ENCODE results near the gene SVBP.

DNA sequence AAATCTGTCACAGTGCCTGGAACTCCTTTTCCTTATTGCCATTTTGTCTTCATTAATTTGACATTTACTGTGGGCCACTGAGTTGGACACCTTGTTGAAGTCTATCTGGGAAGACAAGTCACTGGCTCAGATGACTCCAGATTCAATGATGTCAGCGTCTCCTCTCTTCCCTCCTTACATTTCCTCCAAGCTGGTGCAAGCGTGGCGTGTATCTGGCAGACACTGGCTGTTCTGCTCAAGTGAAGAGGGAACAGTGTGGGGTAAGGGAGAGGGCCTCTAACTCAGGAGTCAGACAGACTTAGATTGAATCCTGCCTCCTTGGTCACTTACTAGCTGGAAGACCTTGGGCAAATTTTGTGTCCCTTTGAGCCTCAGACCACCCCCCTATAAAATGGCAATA is 20.5 kb upstream of the SVBP start:
- TF ChIP-seq EZH2 (IDR thresholded peaks at IDR 0.05; ENCODE audit: borderline replicate concordance, insufficient read depth, low read depth, low read length, poor library complexity, severe bottlenecking) = no peak
- TF ChIP-seq, protein P1, sequence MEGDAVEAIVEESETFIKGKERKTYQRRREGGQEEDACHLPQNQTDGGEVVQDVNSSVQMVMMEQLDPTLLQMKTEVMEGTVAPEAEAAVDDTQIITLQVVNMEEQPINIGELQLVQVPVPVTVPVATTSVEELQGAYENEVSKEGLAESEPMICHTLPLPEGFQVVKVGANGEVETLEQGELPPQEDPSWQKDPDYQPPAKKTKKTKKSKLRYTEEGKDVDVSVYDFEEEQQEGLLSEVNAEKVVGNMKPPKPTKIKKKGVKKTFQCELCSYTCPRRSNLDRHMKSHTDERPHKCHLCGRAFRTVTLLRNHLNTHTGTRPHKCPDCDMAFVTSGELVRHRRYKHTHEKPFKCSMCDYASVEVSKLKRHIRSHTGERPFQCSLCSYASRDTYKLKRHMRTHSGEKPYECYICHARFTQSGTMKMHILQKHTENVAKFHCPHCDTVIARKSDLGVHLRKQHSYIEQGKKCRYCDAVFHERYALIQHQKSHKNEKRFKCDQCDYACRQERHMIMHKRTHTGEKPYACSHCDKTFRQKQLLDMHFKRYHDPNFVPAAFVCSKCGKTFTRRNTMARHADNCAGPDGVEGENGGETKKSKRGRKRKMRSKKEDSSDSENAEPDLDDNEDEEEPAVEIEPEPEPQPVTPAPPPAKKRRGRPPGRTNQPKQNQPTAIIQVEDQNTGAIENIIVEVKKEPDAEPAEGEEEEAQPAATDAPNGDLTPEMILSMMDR (IDR thresholded peaks at IDR 0.05) = no peak
